IPS-15b (cell line): ENCODE measurements around the gene GRIN2A.

ENCODE experiments used
- H3K27me3 ChIP-seq: one replicate; pipeline ENCODE4 v1.6.1; 2013; ENCODE audit warnings: low read length; ENCODE audit not compliant: control insufficient read depth, insufficient read depth
- H3K36me3 ChIP-seq: one replicate; pipeline ENCODE4 v1.6.1; 2013; ENCODE audit warnings: low read length; ENCODE audit not compliant: control insufficient read depth, insufficient read depth
- H3K4me1 ChIP-seq: one replicate; pipeline ENCODE4 v1.6.1; 2013; ENCODE audit warnings: mild to moderate bottlenecking, low read length; ENCODE audit not compliant: control insufficient read depth, insufficient read depth
- H3K4me3 ChIP-seq: one replicate; pipeline ENCODE4 v1.5.1; 2013; ENCODE audit warnings: low read depth, low read length
- H3K9ac ChIP-seq: one replicate; pipeline ENCODE4 v1.6.1; 2013; ENCODE audit warnings: low read depth, mild to moderate bottlenecking, low read length
- H3K9me3 ChIP-seq: one replicate; pipeline ENCODE4 v1.6.1; 2013; ENCODE audit warnings: mild to moderate bottlenecking, low read length; ENCODE audit not compliant: control insufficient read depth, insufficient read depth

GRIN2A gene

DNA sequence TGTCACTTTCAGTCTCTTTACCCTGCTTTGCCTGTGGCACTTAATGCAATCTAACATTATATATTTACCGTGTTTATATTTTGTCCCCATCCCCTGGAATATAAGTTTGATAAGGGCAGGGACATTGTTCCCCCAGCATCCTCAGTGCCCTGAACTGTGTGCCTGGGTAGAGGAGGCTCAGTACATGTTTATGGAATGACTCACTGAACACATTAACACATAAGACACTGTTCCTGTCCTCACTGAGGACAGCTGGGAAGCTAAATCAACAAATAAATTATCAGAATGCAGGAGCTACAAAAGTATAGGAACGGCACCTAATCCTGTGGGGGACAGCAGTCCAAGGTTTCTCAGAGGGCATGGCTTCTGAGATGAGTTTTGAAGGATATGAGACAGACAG is 27.8 kb downstream of the GRIN2A start:
- no peaks in the 10 kb centered on the region for H3K27me3 ChIP-seq
- H3K36me3 ChIP-seq, result no peaks in the 10 kb centered on the region
- no peaks in the 10 kb centered on the region for H3K9me3 ChIP-seq
- no peak overlapping the region for H3K9ac ChIP-seq
- H3K4me1 ChIP-seq, result no peaks in the 10 kb centered on the region
- H3K4me3 ChIP-seq, result no peak overlapping the region

DNA sequence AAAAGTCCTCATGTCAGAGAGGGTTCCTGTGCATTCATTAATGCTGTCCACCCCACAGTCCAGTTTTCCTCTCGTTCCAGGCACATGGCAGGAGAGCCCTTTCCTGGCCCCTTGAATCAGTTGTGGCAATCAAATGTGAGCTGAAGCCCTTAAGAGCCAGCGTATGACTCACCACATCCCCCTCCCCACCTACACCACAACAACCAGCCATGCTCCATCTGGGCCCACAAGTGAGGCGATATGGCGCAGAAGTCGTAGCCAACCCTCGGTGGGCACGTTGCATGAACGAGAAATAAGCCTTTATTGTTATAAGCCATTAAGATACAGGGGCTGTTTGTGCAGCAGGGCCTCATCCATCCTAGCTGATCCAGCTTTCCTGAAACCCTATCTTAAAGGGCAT is 28.2 kb downstream of the GRIN2A start:
- no peaks in the 10 kb centered on the region for H3K36me3 ChIP-seq
- H3K4me3 ChIP-seq, result no peak overlapping the region
- no peaks in the 10 kb centered on the region for H3K27me3 ChIP-seq
- H3K4me1 ChIP-seq, result no peaks in the 10 kb centered on the region
- H3K9me3 ChIP-seq, result no peaks in the 10 kb centered on the region
- H3K9ac ChIP-seq, result no peak overlapping the region

DNA sequence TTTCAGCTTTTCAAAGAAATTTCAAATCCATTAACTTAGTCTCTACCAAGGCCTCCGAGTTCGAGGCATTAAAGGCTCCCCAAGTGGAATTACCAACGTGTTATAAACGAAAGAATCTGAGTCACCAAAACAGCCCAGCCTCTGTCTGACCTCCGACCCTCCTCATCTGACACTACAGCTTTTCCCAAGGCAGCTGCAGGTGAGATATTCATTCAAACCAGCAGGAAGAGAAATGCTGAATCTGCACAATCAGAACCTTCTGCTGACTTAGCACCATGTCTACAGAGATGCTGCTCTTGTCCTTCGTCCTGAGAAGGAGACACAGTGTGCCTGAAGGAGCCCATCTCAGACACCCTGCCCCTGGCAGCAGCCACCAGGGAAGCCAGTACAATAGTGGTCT is 30.5 kb downstream of the GRIN2A start:
- Histone ChIP-seq H3K36me3 (no peaks in the 10 kb centered on the region), H3K9ac (no peak overlapping the region), H3K27me3 (no peaks in the 10 kb centered on the region), H3K4me1 (no peaks in the 10 kb centered on the region), H3K9me3 (no peaks in the 10 kb centered on the region), H3K4me3 (no peak overlapping the region)

DNA sequence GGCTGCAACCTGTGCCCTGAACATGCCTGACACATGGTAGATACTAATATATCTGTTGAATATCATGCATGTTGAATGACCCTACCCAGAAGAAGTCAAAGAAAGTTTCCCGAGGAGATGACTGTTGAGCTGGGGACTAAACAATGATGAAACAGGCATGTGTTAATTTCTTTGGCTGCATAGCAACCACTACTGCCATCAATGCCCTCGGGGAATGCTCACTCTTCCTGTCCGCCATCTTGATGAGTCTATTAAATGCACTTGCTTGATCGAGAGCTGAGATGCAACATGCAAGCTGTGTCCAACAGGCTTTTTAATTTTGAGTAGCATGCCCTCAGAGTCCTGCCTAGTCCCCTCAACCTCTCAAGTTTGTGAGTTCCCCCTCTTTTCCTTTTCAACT is 31.3 kb downstream of the GRIN2A start:
- Histone ChIP-seq H3K27me3 (no peaks in the 10 kb centered on the region), H3K36me3 (no peaks in the 10 kb centered on the region), H3K4me3 (no peak overlapping the region), H3K4me1 (no peaks in the 10 kb centered on the region), H3K9ac (no peak overlapping the region), H3K9me3 (no peaks in the 10 kb centered on the region)

DNA sequence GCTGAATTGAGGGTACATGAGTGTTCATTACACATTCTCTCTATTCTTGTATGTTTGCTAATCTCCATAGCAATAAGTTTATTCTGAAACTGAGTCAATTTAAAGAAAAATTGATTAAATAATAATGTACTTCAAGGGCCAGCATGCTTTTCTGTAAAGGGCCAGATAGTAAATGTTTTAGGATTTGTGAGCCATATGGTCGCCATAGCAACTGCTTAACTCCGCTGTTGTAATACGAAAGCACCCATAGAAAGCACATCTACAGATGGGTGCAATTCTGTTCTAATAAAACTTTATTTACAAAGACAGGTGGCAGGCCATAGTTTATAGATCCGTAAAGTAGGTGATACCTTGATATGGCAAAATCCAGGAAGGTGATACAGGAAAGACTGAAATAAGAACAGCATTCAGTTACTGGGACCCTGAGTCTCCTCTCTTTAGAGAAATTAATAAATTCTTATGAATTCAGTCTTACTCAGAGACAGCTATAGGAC is 36.6 kb downstream of the GRIN2A start:
- H3K27me3 ChIP-seq, result no peaks in the 10 kb centered on the region
- H3K4me1 ChIP-seq, result no peaks in the 10 kb centered on the region
- H3K9ac ChIP-seq, result no peak overlapping the region
- H3K9me3 ChIP-seq, result no peaks in the 10 kb centered on the region
- no peak overlapping the region for H3K4me3 ChIP-seq
- H3K36me3 ChIP-seq, result no peaks in the 10 kb centered on the region

DNA sequence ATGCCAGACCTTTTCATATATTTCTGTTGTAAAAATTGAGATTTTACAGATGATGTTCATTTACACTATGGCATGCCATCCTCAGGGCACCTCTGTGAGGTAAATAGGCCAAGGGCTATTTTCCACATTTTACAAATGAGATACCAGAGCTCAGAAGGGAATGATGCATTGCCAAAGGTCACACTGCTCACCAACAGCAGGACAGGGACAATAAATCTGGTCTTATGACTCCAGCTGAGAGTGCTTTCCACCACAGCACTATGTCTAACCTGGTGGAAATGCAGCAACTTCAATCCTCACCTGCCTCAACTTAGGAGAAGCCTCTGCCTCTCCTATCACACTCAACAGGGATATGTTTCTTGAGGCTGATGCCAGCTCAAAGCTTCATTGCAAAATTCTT is 40.6 kb downstream of the GRIN2A start:
- Histone ChIP-seq H3K9me3 (no peaks in the 10 kb centered on the region), H3K9ac (no peak overlapping the region), H3K27me3 (no peaks in the 10 kb centered on the region), H3K4me1 (no peaks in the 10 kb centered on the region), H3K36me3 (no peaks in the 10 kb centered on the region), H3K4me3 (no peak overlapping the region)

DNA sequence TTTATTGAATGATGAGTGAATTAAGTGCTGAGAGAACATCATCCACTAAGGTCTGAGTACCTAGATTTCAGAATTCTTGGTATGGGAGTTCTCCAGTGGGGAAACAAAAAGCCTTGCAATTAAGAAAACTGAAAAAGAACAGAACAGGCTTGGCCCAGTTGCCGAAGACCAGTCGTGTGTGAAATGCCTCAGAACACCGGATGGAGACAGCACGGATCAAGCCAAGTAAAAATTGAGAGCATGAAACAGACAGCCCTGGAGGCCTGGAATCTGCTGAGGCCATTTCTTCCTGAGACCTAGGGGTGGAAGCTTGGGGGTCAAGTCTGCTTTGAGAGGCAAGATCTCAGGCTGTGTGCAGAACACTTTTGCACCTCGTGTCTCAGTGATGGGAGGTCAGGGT is 43.3 kb downstream of the GRIN2A start:
- Histone ChIP-seq H3K9ac (no peak overlapping the region), H3K4me3 (no peak overlapping the region), H3K36me3 (no peaks in the 10 kb centered on the region), H3K9me3 (no peaks in the 10 kb centered on the region), H3K27me3 (no peaks in the 10 kb centered on the region), H3K4me1 (no peaks in the 10 kb centered on the region)

DNA sequence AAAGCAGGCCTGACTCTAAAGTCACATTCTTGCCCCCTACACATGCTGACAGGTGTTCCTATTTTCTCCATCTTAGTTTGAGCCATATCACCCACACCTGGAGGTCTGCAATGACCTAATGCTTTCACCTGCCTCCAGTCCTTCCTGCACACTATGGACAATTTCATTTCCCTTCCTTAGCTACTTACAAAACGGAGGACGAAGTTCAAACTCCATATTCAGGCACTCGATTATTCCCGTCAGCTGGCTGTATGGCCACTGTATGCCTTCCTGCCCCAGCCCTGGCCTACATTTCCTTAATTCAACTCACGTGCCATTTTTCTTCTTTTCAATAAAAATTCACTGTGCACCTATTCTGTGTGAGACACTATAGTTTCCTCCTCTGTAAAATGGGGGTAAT is 44.9 kb downstream of the GRIN2A start:
- H3K4me3 ChIP-seq, result no peak overlapping the region
- H3K9ac ChIP-seq, result no peak overlapping the region
- H3K27me3 ChIP-seq, result no peaks in the 10 kb centered on the region
- no peaks in the 10 kb centered on the region for H3K4me1 ChIP-seq
- no peaks in the 10 kb centered on the region for H3K9me3 ChIP-seq
- H3K36me3 ChIP-seq, result no peaks in the 10 kb centered on the region

DNA sequence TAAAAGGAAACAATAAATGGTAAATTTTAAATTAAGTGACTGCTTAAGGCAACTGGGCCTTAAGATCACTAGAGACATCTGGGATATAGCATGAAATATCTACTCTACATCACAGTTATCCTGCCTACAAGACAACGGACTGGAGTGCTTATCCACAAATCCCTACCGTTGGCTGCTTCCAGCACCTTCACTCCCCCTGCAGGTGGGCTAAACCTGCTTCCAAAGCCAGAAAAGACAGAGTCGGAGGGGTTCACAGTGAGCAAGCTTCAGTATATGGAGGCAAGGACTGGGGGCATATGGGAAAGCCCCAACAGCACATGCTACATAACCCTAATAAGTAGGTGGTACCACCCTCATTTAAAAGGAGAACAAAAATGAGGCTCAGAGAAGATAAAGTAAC is 45.3 kb downstream of the GRIN2A start:
- no peaks in the 10 kb centered on the region for H3K9me3 ChIP-seq
- H3K4me1 ChIP-seq, result no peaks in the 10 kb centered on the region
- no peak overlapping the region for H3K9ac ChIP-seq
- H3K4me3 ChIP-seq, result no peak overlapping the region
- H3K36me3 ChIP-seq, result no peaks in the 10 kb centered on the region
- H3K27me3 ChIP-seq, result no peaks in the 10 kb centered on the region

DNA sequence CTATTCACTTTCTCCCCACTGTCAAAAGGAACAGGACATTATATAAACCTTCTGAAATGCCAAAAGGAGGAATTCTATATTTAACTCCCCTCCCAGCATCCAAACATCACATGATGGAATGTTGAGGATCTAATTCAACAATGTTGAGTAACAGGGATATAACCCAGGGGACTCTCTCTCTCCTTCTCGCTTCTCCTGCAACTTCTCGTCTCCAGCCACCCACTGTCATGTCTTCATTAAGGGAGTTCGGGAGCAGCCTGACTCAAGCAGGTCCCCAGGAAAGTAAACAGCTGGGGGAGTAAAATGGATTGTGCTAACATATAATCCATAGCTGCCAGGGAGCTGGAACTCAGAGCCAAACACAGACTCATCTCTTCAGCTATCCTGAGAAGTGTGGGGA is 51.7 kb downstream of the GRIN2A start:
- Histone ChIP-seq H3K9ac (no peak overlapping the region), H3K9me3 (no peaks in the 10 kb centered on the region), H3K4me3 (no peak overlapping the region), H3K36me3 (no peaks in the 10 kb centered on the region), H3K27me3 (no peaks in the 10 kb centered on the region), H3K4me1 (no peaks in the 10 kb centered on the region)

DNA sequence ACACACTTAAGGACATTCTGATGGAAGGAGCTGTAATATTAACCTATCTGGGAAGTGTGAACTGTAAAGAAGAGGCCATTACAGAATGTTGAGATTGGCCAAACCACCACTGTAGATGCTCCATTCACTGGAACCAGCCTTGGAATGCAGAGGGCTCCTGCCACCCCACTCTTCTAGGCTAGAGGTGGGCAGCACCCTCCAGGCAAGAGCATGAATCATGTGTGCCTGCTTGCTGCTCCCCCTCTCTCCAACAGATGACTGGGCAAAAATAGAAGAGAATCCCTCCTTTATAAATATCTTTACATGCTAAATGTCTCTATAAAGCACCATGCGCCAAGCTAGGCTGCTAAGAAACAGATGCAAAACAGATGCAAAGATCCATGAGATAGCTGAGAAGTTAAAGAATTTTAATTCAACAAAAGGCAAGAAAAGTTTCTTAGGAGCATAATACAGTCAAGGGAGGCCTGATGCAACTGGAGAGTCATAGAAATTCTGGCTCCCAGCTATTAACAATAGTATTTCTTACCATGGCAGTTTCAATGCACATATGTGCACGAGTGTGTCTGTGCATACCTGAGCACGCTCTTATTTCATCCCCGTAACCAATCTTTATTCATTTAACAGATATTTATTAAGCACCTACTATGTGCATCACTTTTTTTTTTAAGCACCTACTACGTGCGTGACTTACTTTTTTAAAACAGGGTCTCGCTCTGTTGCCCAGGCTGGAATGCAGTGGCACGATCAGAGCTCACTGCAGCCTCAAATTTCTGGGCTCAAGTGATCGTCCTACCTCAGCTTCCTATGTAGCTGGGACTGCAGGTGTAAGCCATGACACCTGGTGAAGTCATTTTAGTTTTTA is 53.6 kb downstream of the GRIN2A start:
- H3K36me3 ChIP-seq, result no peaks in the 10 kb centered on the region
- H3K27me3 ChIP-seq, result no peaks in the 10 kb centered on the region
- no peaks in the 10 kb centered on the region for H3K4me1 ChIP-seq
- H3K9me3 ChIP-seq, result no peaks in the 10 kb centered on the region
- H3K9ac ChIP-seq, result no peak overlapping the region
- H3K4me3 ChIP-seq, result no peak overlapping the region

DNA sequence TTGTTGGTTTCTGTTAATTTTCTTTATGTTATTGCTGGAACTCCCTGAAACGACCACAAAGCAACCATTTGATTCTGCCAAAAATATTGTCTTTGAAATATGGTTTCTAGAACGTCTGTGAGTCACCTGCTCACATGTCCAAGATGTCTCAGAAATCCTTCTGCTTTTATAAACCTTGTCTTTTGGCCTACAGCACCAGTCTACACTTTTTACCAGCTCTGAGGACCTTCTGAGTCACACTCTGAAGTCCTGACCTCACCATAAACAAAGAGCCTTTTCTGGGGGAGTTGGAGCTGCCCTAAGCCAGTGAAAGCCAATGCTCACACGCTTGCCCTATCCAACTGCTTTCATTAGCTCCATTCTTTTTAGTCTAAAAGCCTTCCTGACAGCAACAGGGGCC is 55.5 kb downstream of the GRIN2A start:
- no peak overlapping the region for H3K4me3 ChIP-seq
- no peaks in the 10 kb centered on the region for H3K9me3 ChIP-seq
- no peaks in the 10 kb centered on the region for H3K36me3 ChIP-seq
- H3K27me3 ChIP-seq, result no peaks in the 10 kb centered on the region
- no peak overlapping the region for H3K9ac ChIP-seq
- peaks cover 4% of the 10 kb centered on the region for H3K4me1 ChIP-seq
